IPS DF 6.9 (cell line): ENCODE results near the gene ADGRV1.

Experiments used
- DNase-seq: peaks from one replicate; pipeline ENCODE4 v3.0.0-alpha.2; 2013; ENCODE audit warnings: low read depth, low spot score
- H3K27ac ChIP-seq: one replicate; pipeline ENCODE4 v1.5.1; 2013; ENCODE audit warnings: low read length, control low read depth
- H3K27me3 ChIP-seq: 2 replicates; pipeline ENCODE4 v1.6.1; 2013; ENCODE audit warnings: mild to moderate bottlenecking, low read length; ENCODE audit not compliant: control insufficient read depth, insufficient read depth
- H3K36me3 ChIP-seq: 2 replicates; pipeline ENCODE4 v1.6.1; 2013; ENCODE audit warnings: low read length; ENCODE audit not compliant: control insufficient read depth, insufficient read depth
- H3K4me1 ChIP-seq: 2 replicates; pipeline ENCODE4 v1.6.1; 2013; ENCODE audit warnings: low read length; ENCODE audit not compliant: control insufficient read depth, insufficient read depth
- H3K4me3 ChIP-seq: 2 replicates; pipeline ENCODE4 v1.5.1; 2013; ENCODE audit warnings: mild to moderate bottlenecking, low read length
- H3K9me3 ChIP-seq: 2 replicates; pipeline ENCODE4 v1.6.1; 2013; ENCODE audit warnings: low read length, inconsistent platforms; ENCODE audit not compliant: control insufficient read depth, insufficient read depth
- WGBS: extraction: QIAGEN DNeasy Blood & Tissue Kit; methylation state at CpG from one replicate; pipeline ENCODE4 v1.1.7; 2013; ENCODE audit warnings: mixed read lengths, missing lambda C conversion rate; ENCODE audit not compliant: insufficient read length, insufficient coverage; 5-methylcytosine and 5-hydroxymethylcytosine counted together

ADGRV1 gene

DNA sequence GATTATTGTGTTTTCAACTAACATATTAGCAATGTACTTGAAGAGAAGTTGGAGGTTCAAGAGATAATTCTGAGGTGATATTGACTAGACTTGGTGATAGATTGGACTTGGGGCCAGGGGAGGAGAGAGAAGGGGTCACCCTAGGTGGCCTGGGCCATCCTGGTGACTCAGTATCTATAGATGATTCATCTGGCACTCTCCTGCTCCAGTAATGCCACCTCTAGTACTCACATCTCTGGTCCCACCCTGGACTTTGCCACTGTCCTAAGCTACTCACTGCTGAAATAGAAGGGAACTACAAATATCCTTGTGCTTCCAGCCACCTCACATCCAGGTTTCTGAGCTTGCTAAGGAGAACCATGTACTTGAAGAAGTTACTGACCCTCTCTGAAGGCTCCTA, 574.6 kb downstream of the ADGRV1 start:
- no peaks in the 10 kb centered on the region for H3K36me3 ChIP-seq
- H3K27ac ChIP-seq, result no peak overlapping the region
- DNase-seq, result no peak
- 0 out of 2 replicates have a peak, but pooled peaks cover 2% of the 10 kb centered on the region for H3K4me1 ChIP-seq
- H3K9me3 ChIP-seq, result no peaks in the 10 kb centered on the region
- no peak overlapping the region for H3K4me3 ChIP-seq
- no peaks in the 10 kb centered on the region for H3K27me3 ChIP-seq

- Histone ChIP-seq H3K36me3 (no peaks in the 10 kb centered on the region), H3K4me3 (no peak overlapping the region), H3K27ac (no peak overlapping the region), H3K4me1 (0 out of 2 replicates have a peak, but pooled peaks cover 2% of the 10 kb centered on the region), H3K9me3 (no peaks in the 10 kb centered on the region), H3K27me3 (no peaks in the 10 kb centered on the region)
- no peak for DNase-seq
- WGBS, result no CpG with 5 or more reads among the region's 5 CpGs
Observed at GRCh38 chr5:91135475-91136248, 577.1 kb downstream of the ADGRV1 start.

GRCh38 chr5:91136271-91136670, 577.7 kb downstream of the ADGRV1 start:
- Histone ChIP-seq H3K27me3 (no peaks in the 10 kb centered on the region), H3K36me3 (no peaks in the 10 kb centered on the region), H3K9me3 (no peaks in the 10 kb centered on the region), H3K4me3 (no peak overlapping the region), H3K27ac (no peak overlapping the region), H3K4me1 (0 out of 2 replicates have a peak, but pooled peaks cover 2% of the 10 kb centered on the region)
- WGBS, result no CpG with 5 or more reads among the region's 1 CpG
- no peak for DNase-seq

- H3K27ac ChIP-seq, result no peak overlapping the region
Observed at GRCh38 chr5:91137647-91138046, 579.0 kb downstream of the ADGRV1 start.

GRCh38 chr5:91139572-91140200, 581.1 kb downstream of the ADGRV1 start:
- Histone ChIP-seq H3K27ac (no peak overlapping the region), H3K36me3 (no peaks in the 10 kb centered on the region), H3K4me3 (no peak overlapping the region), H3K9me3 (no peaks in the 10 kb centered on the region), H3K4me1 (0 out of 2 replicates have a peak, but pooled peaks cover 2% of the 10 kb centered on the region), H3K27me3 (no peaks in the 10 kb centered on the region)
- no peak for DNase-seq

More at GRCh38 chr5:91137647-91138046, 579.0 kb downstream of the ADGRV1 start:
- Histone ChIP-seq H3K27me3 (no peaks in the 10 kb centered on the region), H3K9me3 (no peaks in the 10 kb centered on the region), H3K36me3 (no peaks in the 10 kb centered on the region), H3K4me3 (no peak overlapping the region), H3K4me1 (0 out of 2 replicates have a peak, but pooled peaks cover 2% of the 10 kb centered on the region)
- DNase-seq, result no peak
- no CpG with 5 or more reads among the region's 3 CpGs for WGBS

- DNase-seq, result no peak
- 0 out of 2 replicates have a peak, but pooled peaks cover 2% of the 10 kb centered on the region for H3K4me1 ChIP-seq
- 100% methylated on average over 1 of the region's 2 CpGs for WGBS
- no peaks in the 10 kb centered on the region for H3K27me3 ChIP-seq
- H3K9me3 ChIP-seq, result no peaks in the 10 kb centered on the region
- H3K4me3 ChIP-seq, result no peak overlapping the region
- no peaks in the 10 kb centered on the region for H3K36me3 ChIP-seq
- no peak overlapping the region for H3K27ac ChIP-seq
Observed at GRCh38 chr5:91140657-91141056, 582.1 kb downstream of the ADGRV1 start.

DNA sequence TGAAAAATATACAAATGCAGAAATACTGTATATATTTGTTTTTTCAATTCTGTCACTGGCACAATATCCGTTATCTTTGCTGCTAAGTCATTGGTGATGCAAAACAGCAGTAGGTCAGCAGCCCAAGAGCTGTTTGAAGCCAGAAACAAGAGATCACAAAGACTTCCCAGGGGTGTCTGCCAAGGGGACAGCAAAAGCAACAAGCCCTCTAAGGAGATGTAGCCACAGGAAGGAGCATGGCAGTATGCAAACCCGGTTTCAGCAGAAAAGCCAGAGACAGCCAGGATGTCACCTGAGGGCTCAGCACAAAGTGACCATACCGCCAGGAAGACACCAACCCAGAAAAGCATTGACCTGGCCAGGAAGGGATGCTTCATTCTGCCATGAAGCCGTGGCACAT, 583.0 kb downstream of the ADGRV1 start:
- no peak for DNase-seq
- Histone ChIP-seq H3K27me3 (no peaks in the 10 kb centered on the region), H3K36me3 (no peaks in the 10 kb centered on the region), H3K9me3 (no peaks in the 10 kb centered on the region), H3K27ac (no peak overlapping the region), H3K4me3 (no peak overlapping the region), H3K4me1 (no peaks in the 10 kb centered on the region)
- no CpG with 5 or more reads among the region's 4 CpGs for WGBS

- Histone ChIP-seq H3K4me1 (no peaks in the 10 kb centered on the region), H3K27ac (no peak overlapping the region), H3K9me3 (no peaks in the 10 kb centered on the region), H3K27me3 (no peaks in the 10 kb centered on the region), H3K36me3 (no peaks in the 10 kb centered on the region), H3K4me3 (no peak overlapping the region)
- whole genome bisulfite sequencing, result no CpG with 5 or more reads among the region's 4 CpGs
- no peak for DNase-seq
Observed at GRCh38 chr5:91142386-91142785, 583.8 kb downstream of the ADGRV1 start.

- DNase-seq, result no peak
- no peak overlapping the region for H3K4me3 ChIP-seq
- no peaks in the 10 kb centered on the region for H3K4me1 ChIP-seq
- H3K36me3 ChIP-seq, result no peaks in the 10 kb centered on the region
- no CpG with 5 or more reads among the region's 8 CpGs for WGBS
- H3K27me3 ChIP-seq, result no peaks in the 10 kb centered on the region
- no peak overlapping the region for H3K27ac ChIP-seq
- no peaks in the 10 kb centered on the region for H3K9me3 ChIP-seq
Observed at GRCh38 chr5:91142819-91143218, 584.2 kb downstream of the ADGRV1 start.

DNA sequence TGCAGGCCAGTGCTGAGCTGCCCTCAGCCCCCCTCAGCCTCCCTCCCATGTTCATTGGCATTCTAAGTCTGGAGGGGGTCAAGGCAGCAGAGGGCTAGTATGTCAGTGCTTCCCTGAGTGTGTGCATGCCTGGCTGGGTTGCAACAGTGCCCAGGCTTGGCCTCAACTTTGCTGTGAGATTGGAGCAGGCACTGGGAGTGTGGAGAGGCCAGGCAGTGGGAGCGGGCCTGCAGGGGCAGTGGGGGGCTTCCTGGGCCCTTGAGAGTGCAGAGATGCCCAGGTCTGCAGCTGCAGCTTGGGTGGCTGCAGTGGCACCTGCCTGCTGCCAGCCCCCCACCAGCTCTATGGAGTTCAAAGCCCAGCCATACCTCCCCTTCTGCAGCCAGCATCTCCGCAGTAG, 585.2 kb downstream of the ADGRV1 start:
- no CpG with 5 or more reads among the region's 2 CpGs for WGBS
- H3K27ac ChIP-seq, result no peak overlapping the region
- H3K36me3 ChIP-seq, result peaks cover 2% of the 10 kb centered on the region; the same call in 1 of the 2 replicates
- H3K9me3 ChIP-seq, result no peaks in the 10 kb centered on the region
- H3K4me3 ChIP-seq, result no peak overlapping the region
- no peak for DNase-seq
- H3K4me1 ChIP-seq, result no peaks in the 10 kb centered on the region
- no peaks in the 10 kb centered on the region for H3K27me3 ChIP-seq
